Breast epithelium (tissue), 4 donors: Measurements from ENCODE around the gene CYP2C8. TPM values are rescaled to one million over a fixed set of nuclear protein-coding genes. Genes with fewer than 3 reads are reported as not detected.
"Not testable (repeated sequence)": the region's sequence is repeated elsewhere in the genome, so short reads cannot be mapped to it uniquely, and the experiment has no call there.

ENCODE experiments used
- DNase-seq, 2 donors: peaks; one replicate each; pipeline ENCODE4 v3.0.0-alpha.2; 2019; ENCODE audit warnings: low spot score in 2 of 2
- H3K27ac ChIP-seq, 2 donors: fragments of 200-600 bp; sonication (generic) in 1 of 2; one replicate each; pipeline ENCODE4 v1.5.1; 2016 to 2019; ENCODE audit warnings: mild to moderate bottlenecking in 1 of 2
- H3K27me3 ChIP-seq, 2 donors: fragments of 200-600 bp; sonication (generic) in 1 of 2; one replicate each; pipeline versions ENCODE4 v1.5.1 to v1.6.0; 2017 to 2019; ENCODE audit warnings: control low read depth in 1 of 2, mild to moderate bottlenecking in 1 of 2
- H3K36me3 ChIP-seq: fragments of 200-600 bp; one replicate; pipeline ENCODE4 v1.5.1; 2019
- H3K4me1 ChIP-seq, 2 donors: fragments of 200-600 bp; sonication (generic); one replicate each; pipeline ENCODE4 v1.5.1; 2016 to 2019; ENCODE audit warnings: control low read depth in 1 of 2
- H3K4me3 ChIP-seq, 3 donors: fragments of 200-600 bp; sonication (generic); 1 replicate in 2 of 3; 2 replicates in 1 of 3; pipeline ENCODE4 v1.5.1; 2016 to 2019; ENCODE audit warnings: mild to moderate bottlenecking in 3 of 3, moderate library complexity in 2 of 3
- H3K9me3 ChIP-seq, 2 donors: fragments of 200-600 bp; sonication (generic) in 1 of 2; one replicate each; pipeline ENCODE4 v1.5.1; 2016 to 2019; ENCODE audit warnings: control low read depth in 1 of 2
- CTCF ChIP-seq, 3 donors: fragments of 450-650 bp; IDR thresholded peaks; one replicate each; pipeline ENCODE4 v1.5.1; 2016 to 2017; ENCODE audit warnings: antibody characterized with exemption in 3 of 3, mild to moderate bottlenecking in 3 of 3, moderate library complexity in 3 of 3
- POLR2A ChIP-seq: fragments of 450-650 bp; IDR thresholded peaks from one replicate; pipeline ENCODE4 v1.6.1; 2016; ENCODE audit warnings: antibody characterized with exemption, mild to moderate bottlenecking, moderate library complexity
- POLR2AphosphoS5 ChIP-seq, 3 donors: sonication (generic); formaldehyde crosslinking; IDR thresholded peaks; one replicate each; pipeline ENCODE4 v1.6.1; 2017; ENCODE audit warnings: antibody characterized with exemption in 3 of 3
- intact Hi-C: fragments of 100-400 bp; cut with DNase I; formaldehyde crosslinking; loops from one replicate; pipeline ENCODE4 v1.15.1; 2023; ENCODE audit warnings: low total_unique reads
- total RNA-seq, 3 donors: library from RNA; depleted of rRNA; stranded (reverse); fragments of >200 nt; gene quantifications; one replicate each; pipeline ENCODE4 v1.1.0, GENCODE V29; 2016

The CYP2C8 gene
- total RNA-seq, 3 donors from 2014 or later: 0.16 to 1.3 (median 0.73) TPM

- no peak overlapping the region for H3K27ac ChIP-seq
- no peak overlapping the region for H3K4me3 ChIP-seq
Measured at GRCh38 chr10:95077556-95077955, 8.3 kb upstream of the CYP2C8 start.

DNA sequence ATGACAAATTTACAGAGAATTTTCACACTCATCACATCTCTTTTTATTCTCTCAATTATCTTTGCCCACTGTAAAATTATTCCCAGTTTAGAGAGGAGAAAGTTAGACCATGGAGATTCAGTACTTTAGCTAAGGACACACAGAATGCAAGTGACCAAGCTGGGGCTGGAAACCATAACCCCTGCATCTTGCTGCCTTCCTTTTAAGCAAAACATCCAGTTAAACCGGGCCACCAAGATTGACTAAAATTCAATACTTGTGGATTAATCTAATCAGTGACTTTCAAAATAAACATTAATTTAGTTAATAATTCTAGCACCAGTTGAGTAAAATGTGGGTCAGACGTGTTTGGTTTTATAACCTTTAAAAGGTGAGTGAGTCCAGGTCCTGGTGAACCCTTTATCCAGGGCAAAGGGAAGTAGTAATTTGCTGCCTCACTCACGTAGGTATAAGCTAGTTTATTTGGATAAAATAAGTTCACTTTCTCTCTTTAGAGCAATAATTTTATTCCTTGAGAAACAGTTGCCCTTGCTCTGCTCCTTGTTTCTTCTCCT is 1.9 kb upstream of the CYP2C8 start:
- no peak for DNase-seq
- H3K4me3 ChIP-seq: no peak overlapping the region
- TF ChIP-seq CTCF (IDR thresholded peaks at IDR 0.05): no peak
- intact Hi-C loops: no loop called here
- no peaks in the 10 kb centered on the region for H3K27me3 ChIP-seq
- no peaks in the 10 kb centered on the region for H3K9me3 ChIP-seq
- H3K36me3 ChIP-seq: no peaks in the 10 kb centered on the region
- no peak overlapping the region for H3K27ac ChIP-seq
- H3K4me1 ChIP-seq: no peaks in the 10 kb centered on the region

More at GRCh38 chr10:95077556-95077955, 8.3 kb upstream of the CYP2C8 start:
- intact Hi-C loops: no loop called here
- no peak for DNase-seq
- no peaks in the 10 kb centered on the region for H3K4me1 ChIP-seq
- no peak for TF ChIP-seq POLR2AphosphoS5 (IDR thresholded peaks at IDR 0.05)
- TF ChIP-seq CTCF (IDR thresholded peaks at IDR 0.05): no peak
- no peak for TF ChIP-seq POLR2A
- no peaks in the 10 kb centered on the region for H3K36me3 ChIP-seq
- H3K9me3 ChIP-seq: no peaks in the 10 kb centered on the region
- H3K27me3 ChIP-seq: no peaks in the 10 kb centered on the region

DNA sequence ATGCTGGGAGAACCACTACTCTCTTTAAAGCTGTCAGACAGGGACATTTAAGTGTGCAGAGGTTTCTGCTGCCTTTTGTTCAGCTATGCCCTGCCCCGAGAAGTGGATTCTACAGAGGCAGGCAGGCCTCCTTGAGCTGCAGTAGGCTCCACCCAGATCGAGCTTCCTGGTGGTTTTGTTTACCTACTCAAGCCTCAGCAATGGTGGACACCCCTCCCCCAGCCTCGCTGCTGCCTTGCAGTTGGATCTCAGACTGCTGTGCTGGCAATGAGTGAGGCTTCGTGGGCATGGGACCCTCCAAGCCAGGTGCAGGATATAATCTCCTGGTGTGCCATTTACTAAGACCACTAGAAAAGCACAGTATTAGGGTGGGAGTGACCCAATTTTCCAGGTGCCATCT is 5.2 kb downstream of the CYP2C8 start:
- H3K4me1 ChIP-seq, H3K4me3 ChIP-seq, H3K9me3 ChIP-seq, H3K27me3 ChIP-seq, H3K36me3 ChIP-seq, DNase-seq, intact Hi-C loops, H3K27ac ChIP-seq: not testable (repeated sequence)

DNA sequence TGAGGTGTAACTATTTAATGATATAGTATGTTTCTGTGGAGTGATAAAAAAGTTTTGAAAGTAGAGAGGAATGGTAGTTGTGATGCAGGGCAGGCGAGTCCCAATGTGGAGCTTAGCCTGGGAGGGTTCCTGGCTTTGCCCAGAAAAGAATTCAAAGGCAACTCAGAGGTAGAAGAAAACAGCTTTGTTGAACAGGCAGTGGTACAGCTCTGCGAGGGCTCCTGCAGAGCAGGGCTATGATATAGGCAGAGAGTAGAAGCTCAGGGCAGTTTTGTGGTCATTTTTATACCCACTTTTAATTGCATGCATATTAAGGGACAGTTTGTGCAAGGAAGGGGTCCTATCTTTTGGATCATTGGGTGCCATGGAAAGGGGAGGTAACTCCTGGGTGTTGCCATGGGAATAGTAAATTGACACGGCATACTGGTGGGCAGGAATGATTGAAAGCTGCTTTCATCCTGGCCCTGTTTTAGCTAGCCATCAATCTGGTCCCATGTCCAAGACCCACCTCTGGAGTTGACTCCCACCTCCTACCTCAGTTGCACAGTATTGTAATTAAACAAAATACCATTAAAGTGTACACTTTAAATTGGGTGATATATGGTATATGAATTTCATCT is 12.4 kb downstream of the CYP2C8 start:
- TF ChIP-seq POLR2A (no peak), POLR2AphosphoS5 (IDR thresholded peaks at IDR 0.05) (no peak)
- Histone ChIP-seq H3K9me3 (no peaks in the 10 kb centered on the region), H3K4me1 (no peaks in the 10 kb centered on the region), H3K27ac (no peak overlapping the region), H3K27me3 (no peaks in the 10 kb centered on the region), H3K36me3 (no peaks in the 10 kb centered on the region), H3K4me3 (no peak overlapping the region)
- no peak for DNase-seq
- intact Hi-C loops: no loop called here

DNA sequence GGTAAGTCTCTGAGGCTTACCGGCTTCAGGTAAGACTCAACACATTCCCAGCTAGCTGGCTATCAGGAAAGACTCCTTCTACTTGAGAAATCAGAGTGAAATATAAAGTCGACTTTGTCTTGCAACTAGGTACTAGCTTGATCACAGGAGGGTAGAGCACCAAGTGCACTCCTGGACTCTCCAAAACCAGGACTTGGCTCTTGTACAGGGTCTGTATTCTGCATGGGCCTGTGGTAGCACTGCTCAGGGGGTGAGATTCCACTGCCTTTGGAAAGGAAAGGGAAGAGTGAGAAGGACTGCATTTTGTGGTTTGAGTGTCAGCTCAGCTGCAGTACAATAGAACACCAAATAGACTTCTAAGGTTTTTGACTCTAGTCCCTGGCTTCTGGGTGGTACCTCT is 19.4 kb downstream of the CYP2C8 start:
- DNase-seq: no peak
- no peak overlapping the region for H3K4me3 ChIP-seq
- intact Hi-C loops: no loop called here
- TF ChIP-seq CTCF (IDR thresholded peaks at IDR 0.05) (no peak), POLR2A (no peak), POLR2AphosphoS5 (IDR thresholded peaks at IDR 0.05) (no peak)
- H3K27me3 ChIP-seq: no peaks in the 10 kb centered on the region
- H3K27ac ChIP-seq: no peak overlapping the region
- peaks cover 0 to 7% of the 10 kb centered on the region in 2 donors for H3K9me3 ChIP-seq
- no peaks in the 10 kb centered on the region for H3K36me3 ChIP-seq
- no peaks in the 10 kb centered on the region for H3K4me1 ChIP-seq

GRCh38 chr10:95048206-95048605 is 21.1 kb downstream of the CYP2C8 start:
- no peaks in the 10 kb centered on the region for H3K4me1 ChIP-seq
- H3K27ac ChIP-seq: no peak overlapping the region
- H3K9me3 ChIP-seq: peaks cover 0 to 7% of the 10 kb centered on the region in 2 donors
- H3K36me3 ChIP-seq: no peaks in the 10 kb centered on the region
- intact Hi-C loops: no loop called here
- no peaks in the 10 kb centered on the region for H3K27me3 ChIP-seq
- H3K4me3 ChIP-seq: no peak overlapping the region
- no peak for DNase-seq
- TF ChIP-seq POLR2AphosphoS5 (IDR thresholded peaks at IDR 0.05): no peak
- no peak for TF ChIP-seq POLR2A
- no peak for TF ChIP-seq CTCF (IDR thresholded peaks at IDR 0.05)
